Germinal center (tissue), 1 donor: ENCODE data around the gene METTL2B.
"Not testable (repeated sequence)": the region's sequence is repeated elsewhere in the genome, so short reads cannot be mapped to it uniquely, and the experiment has no call there.

Source experiments
- DNase-seq: peaks from one replicate; pipeline ENCODE4 v3.0.0; 2012; ENCODE audit warnings: mixed read lengths, low spot score

The METTL2B gene

GRCh38 chr7:128526062-128526466, 49.5 kb downstream of the METTL2B start:
- not testable (repeated sequence) for DNase-seq

- not testable (repeated sequence) for DNase-seq
These were observed 52.6 kb downstream of the METTL2B start for GRCh38 chr7:128529191-128529590.

GRCh38 chr7:128530121-128530854, 53.7 kb downstream of the METTL2B start:
- peak; percentile 79 for DNase-seq

- no peak for DNase-seq
These were observed 54.2 kb downstream of the METTL2B start for GRCh38 chr7:128530855-128531104.

GRCh38 chr7:128531105-128531954, 54.8 kb downstream of the METTL2B start:
- DNase-seq: peak; percentile 88

GRCh38 chr7:128531955-128532478, 55.5 kb downstream of the METTL2B start:
- peak; percentile 10 for DNase-seq

- DNase-seq: not testable (repeated sequence)
These were observed 56.4 kb downstream of the METTL2B start for GRCh38 chr7:128532956-128533355.

GRCh38 chr7:128537410-128537809, 60.9 kb downstream of the METTL2B start:
- not testable (repeated sequence) for DNase-seq

- DNase-seq: not testable (repeated sequence)
These were observed 66.0 kb downstream of the METTL2B start for GRCh38 chr7:128542530-128542929.

GRCh38 chr7:128543300-128543699, 66.8 kb downstream of the METTL2B start:
- not testable (repeated sequence) for DNase-seq

- not testable (repeated sequence) for DNase-seq
These were observed 69.8 kb downstream of the METTL2B start for GRCh38 chr7:128546319-128546851.

- DNase-seq: no peak
These were observed 74.4 kb downstream of the METTL2B start for GRCh38 chr7:128550920-128551319.

GRCh38 chr7:128554394-128554793, 77.8 kb downstream of the METTL2B start:
- not testable (repeated sequence) for DNase-seq
